OCI-LY1 (cell line): Measurements from ENCODE around the gene TCP11L2.

ENCODE experiments used
- H2AFZ ChIP-seq: fragments of 200-600 bp; sonication (generic), shearing (Covaris generic); 2 replicates; pipeline ENCODE4 v1.6.0; 2014; ENCODE audit warnings: antibody characterized with exemption, mild to moderate bottlenecking, low read length
- H3F3A ChIP-seq: fragments of 200-600 bp; sonication (generic), shearing (Covaris generic); 2 replicates; pipeline ENCODE4 v1.6.0; 2014; ENCODE audit warnings: mild to moderate bottlenecking, antibody characterized with exemption, low read length, moderate library complexity; ENCODE audit not compliant: insufficient read depth
- H3K27ac ChIP-seq: fragments of 200-600 bp; sonication (generic); 2 replicates; pipeline ENCODE4 v1.5.1; 2014; ENCODE audit warnings: low read length, mixed run types, mild to moderate bottlenecking, low read depth; ENCODE audit not compliant: poor library complexity, severe bottlenecking
- H3K27me3 ChIP-seq: fragments of 200-600 bp; sonication (generic); 2 replicates; pipeline ENCODE4 v1.6.0; 2014; ENCODE audit warnings: antibody characterized with exemption, mild to moderate bottlenecking, low read length, moderate library complexity; ENCODE audit not compliant: insufficient read depth
- H3K36me3 ChIP-seq: fragments of 200-600 bp; sonication (generic); 2 replicates; pipeline ENCODE4 v1.6.1; 2014; ENCODE audit warnings: mild to moderate bottlenecking, antibody characterized with exemption, low read length, moderate library complexity, mixed read lengths; ENCODE audit not compliant: insufficient read depth
- H3K4me1 ChIP-seq: fragments of 200-600 bp; sonication (generic); 2 replicates; pipeline ENCODE4 v1.5.1; 2014; ENCODE audit warnings: mild to moderate bottlenecking, low read length, moderate library complexity; ENCODE audit not compliant: insufficient read depth, severe bottlenecking
- H3K4me2 ChIP-seq: fragments of 200-600 bp; sonication (generic), shearing (Covaris generic); 2 replicates; pipeline ENCODE4 v1.6.1; 2014; ENCODE audit warnings: low read length
- H3K4me3 ChIP-seq: fragments of 200-600 bp; sonication (generic); 2 replicates; pipeline ENCODE4 v1.5.1; 2014; ENCODE audit warnings: low read length, low read depth, mild to moderate bottlenecking, mixed read lengths; ENCODE audit not compliant: poor library complexity, severe bottlenecking
- H3K79me2 ChIP-seq: fragments of 200-600 bp; shearing (Covaris generic); 2 replicates; pipeline ENCODE4 v1.6.1; 2016; ENCODE audit warnings: mixed run types, low read length, mixed read lengths; ENCODE audit not compliant: insufficient read depth
- H3K9ac ChIP-seq: fragments of 200-600 bp; sonication (generic), shearing (Covaris generic); 2 replicates; pipeline ENCODE4 v1.6.1; 2014; ENCODE audit warnings: mild to moderate bottlenecking, low read length, mixed read lengths
- H3K9me2 ChIP-seq: fragments of 200-600 bp; sonication (generic), shearing (Covaris generic); 2 replicates; pipeline ENCODE4 v1.6.1; 2014; ENCODE audit warnings: low read depth, mild to moderate bottlenecking, low read length, mixed read lengths
- H3K9me3 ChIP-seq: fragments of 200-600 bp; shearing (Covaris generic); 2 replicates; pipeline ENCODE4 v1.6.1; 2014; ENCODE audit warnings: low read length, mixed read lengths
- H4K20me1 ChIP-seq: fragments of 200-600 bp; sonication (generic), shearing (Covaris generic); 2 replicates; pipeline ENCODE4 v1.6.0; 2016; ENCODE audit warnings: mild to moderate bottlenecking, low read length; ENCODE audit not compliant: insufficient read depth
- EZH2 ChIP-seq: fragments of 200-600 bp; sonication (generic), shearing (Covaris generic); IDR thresholded peaks from 2 replicates; pipeline ENCODE4 v1.8.0; 2017; ENCODE audit warnings: borderline replicate concordance, mixed run types, mild to moderate bottlenecking, antibody characterized with exemption, low read length, moderate library complexity, mixed read lengths
- TF ChIP-seq, protein P1 (sequence below): fragments of 200-600 bp; sonication (generic), shearing (Covaris generic); IDR thresholded peaks from 2 replicates; pipeline ENCODE4 v1.5.1; 2017; ENCODE audit warnings: mild to moderate bottlenecking, antibody characterized with exemption, low read length, moderate library complexity, mixed read lengths

Gene TCP11L2

DNA sequence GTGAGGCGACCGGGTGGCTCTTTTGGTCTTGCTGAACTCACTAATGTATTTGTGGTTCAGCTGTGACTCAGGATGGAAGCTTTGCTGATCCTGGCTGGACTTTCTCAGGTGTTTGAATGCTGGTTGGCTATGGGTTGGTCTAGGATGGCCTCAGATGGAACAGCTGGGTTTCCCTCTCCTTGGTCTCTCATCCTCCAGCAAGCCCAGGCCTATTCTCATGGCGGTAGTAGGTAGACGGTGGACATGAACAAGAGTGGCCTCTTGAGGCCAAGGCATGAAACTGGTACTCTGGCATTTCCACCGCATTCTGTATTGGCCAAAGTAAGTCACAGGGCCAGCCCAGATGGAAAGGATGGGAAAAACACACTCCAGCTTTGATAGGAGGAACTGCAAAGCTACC lies 43.2 kb downstream of the TCP11L2 start:
- Histone ChIP-seq H3K27me3 (no peaks in the 10 kb centered on the region), H3F3A (no peaks in the 10 kb centered on the region), H4K20me1 (no peaks in the 10 kb centered on the region), H3K27ac (no peak overlapping the region), H3K9me3 (no peaks in the 10 kb centered on the region), H3K36me3 (no peaks in the 10 kb centered on the region), H3K4me1 (no peaks in the 10 kb centered on the region), H3K79me2 (no peaks in the 10 kb centered on the region), H3K4me2 (no peak overlapping the region), H3K9ac (no peak overlapping the region), H3K4me3 (no peak overlapping the region), H3K9me2 (no peaks in the 10 kb centered on the region), H2AFZ (no peak overlapping the region)
- TF ChIP-seq, protein P1, sequence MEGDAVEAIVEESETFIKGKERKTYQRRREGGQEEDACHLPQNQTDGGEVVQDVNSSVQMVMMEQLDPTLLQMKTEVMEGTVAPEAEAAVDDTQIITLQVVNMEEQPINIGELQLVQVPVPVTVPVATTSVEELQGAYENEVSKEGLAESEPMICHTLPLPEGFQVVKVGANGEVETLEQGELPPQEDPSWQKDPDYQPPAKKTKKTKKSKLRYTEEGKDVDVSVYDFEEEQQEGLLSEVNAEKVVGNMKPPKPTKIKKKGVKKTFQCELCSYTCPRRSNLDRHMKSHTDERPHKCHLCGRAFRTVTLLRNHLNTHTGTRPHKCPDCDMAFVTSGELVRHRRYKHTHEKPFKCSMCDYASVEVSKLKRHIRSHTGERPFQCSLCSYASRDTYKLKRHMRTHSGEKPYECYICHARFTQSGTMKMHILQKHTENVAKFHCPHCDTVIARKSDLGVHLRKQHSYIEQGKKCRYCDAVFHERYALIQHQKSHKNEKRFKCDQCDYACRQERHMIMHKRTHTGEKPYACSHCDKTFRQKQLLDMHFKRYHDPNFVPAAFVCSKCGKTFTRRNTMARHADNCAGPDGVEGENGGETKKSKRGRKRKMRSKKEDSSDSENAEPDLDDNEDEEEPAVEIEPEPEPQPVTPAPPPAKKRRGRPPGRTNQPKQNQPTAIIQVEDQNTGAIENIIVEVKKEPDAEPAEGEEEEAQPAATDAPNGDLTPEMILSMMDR = no peak
- no peak for TF ChIP-seq EZH2

DNA sequence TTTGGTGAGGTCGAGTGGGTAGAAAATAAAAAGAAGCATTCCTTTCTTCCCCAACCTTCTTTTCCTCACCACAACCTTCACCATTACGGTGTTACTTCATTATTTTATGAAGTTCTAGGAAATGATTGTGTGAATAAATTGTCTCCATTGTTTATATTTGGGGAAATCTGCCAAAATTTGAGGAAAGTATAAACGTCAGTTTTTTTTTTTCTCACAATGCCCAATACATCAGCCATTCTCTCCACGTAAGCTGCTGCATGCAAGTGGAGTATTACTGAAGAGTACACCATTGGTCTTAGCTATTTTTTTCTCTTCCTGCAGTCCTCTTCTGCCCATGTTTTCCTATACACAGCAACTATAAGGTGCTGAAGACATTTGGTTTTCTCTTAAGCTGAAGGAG lies 45.9 kb downstream of the TCP11L2 start:
- Histone ChIP-seq H3K9ac (no peak overlapping the region), H3K9me2 (no peaks in the 10 kb centered on the region), H2AFZ (no peak overlapping the region), H3K4me3 (no peak overlapping the region), H3K27ac (no peak overlapping the region), H3K4me1 (no peaks in the 10 kb centered on the region), H3F3A (no peaks in the 10 kb centered on the region), H3K9me3 (no peaks in the 10 kb centered on the region), H3K27me3 (no peaks in the 10 kb centered on the region), H3K4me2 (no peak overlapping the region), H4K20me1 (no peaks in the 10 kb centered on the region), H3K36me3 (no peaks in the 10 kb centered on the region), H3K79me2 (no peaks in the 10 kb centered on the region)
- TF ChIP-seq, protein P1 = no peak
- TF ChIP-seq EZH2 = no peak

DNA sequence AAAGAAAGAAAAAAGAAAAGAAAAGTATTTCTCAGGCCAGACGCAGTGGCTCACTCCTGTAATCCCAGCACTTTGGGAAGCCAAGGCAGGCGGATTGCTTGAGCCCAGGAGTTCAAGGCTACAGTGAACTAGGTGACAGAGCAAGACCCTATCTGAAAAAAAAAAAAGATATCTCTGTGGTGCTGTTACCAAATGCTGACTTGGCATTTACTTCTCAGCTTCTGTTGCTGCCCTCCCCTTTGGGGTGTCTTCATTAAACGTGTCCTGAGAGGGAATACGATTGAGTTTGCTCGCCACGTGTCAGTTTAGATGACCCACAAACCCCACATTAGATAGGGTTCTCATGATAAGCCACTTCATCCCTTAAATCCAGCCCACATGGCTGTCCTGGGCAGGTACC lies 50.6 kb downstream of the TCP11L2 start:
- Histone ChIP-seq H3K4me1 (peaks cover 5% of the 10 kb centered on the region), H3K36me3 (no peaks in the 10 kb centered on the region), H3K9ac (no peak overlapping the region), H3F3A (no peaks in the 10 kb centered on the region), H3K27me3 (no peaks in the 10 kb centered on the region), H2AFZ (no peak overlapping the region), H3K27ac (no peak overlapping the region), H3K4me3 (no peak overlapping the region), H3K9me3 (no peaks in the 10 kb centered on the region), H3K79me2 (peaks cover under 1% of the 10 kb centered on the region; the same call in 1 of the 2 replicates), H3K9me2 (no peaks in the 10 kb centered on the region), H4K20me1 (no peaks in the 10 kb centered on the region), H3K4me2 (no peak overlapping the region)
- TF ChIP-seq EZH2 = no peak
- TF ChIP-seq, protein P1 = no peak
